Right renal pelvis (tissue), 4 donors: ENCODE results near the gene MN1. TPM values are rescaled to one million over a fixed set of nuclear protein-coding genes. Genes with fewer than 3 reads are reported as not detected.

Experiments used
- DNase-seq, 4 donors: peaks; one replicate each; pipeline ENCODE4 v3.0.0-alpha.2; 2013; ENCODE audit warnings: low read depth in 4 of 4, low spot score in 3 of 4, missing footprints in 1 of 4
- polyA plus RNA-seq, 4 donors: library from polyadenylated mRNA; unstranded; fragments of 120-200 nt; gene quantifications; one replicate each; pipeline ENCODE4 v1.2.1, GENCODE V29; 2013; ENCODE audit not compliant: insufficient read length in 4 of 4

Gene MN1
- polyA plus RNA-seq, 4 donors, result 6.7 to 10.2 (median 8.3) TPM

DNA sequence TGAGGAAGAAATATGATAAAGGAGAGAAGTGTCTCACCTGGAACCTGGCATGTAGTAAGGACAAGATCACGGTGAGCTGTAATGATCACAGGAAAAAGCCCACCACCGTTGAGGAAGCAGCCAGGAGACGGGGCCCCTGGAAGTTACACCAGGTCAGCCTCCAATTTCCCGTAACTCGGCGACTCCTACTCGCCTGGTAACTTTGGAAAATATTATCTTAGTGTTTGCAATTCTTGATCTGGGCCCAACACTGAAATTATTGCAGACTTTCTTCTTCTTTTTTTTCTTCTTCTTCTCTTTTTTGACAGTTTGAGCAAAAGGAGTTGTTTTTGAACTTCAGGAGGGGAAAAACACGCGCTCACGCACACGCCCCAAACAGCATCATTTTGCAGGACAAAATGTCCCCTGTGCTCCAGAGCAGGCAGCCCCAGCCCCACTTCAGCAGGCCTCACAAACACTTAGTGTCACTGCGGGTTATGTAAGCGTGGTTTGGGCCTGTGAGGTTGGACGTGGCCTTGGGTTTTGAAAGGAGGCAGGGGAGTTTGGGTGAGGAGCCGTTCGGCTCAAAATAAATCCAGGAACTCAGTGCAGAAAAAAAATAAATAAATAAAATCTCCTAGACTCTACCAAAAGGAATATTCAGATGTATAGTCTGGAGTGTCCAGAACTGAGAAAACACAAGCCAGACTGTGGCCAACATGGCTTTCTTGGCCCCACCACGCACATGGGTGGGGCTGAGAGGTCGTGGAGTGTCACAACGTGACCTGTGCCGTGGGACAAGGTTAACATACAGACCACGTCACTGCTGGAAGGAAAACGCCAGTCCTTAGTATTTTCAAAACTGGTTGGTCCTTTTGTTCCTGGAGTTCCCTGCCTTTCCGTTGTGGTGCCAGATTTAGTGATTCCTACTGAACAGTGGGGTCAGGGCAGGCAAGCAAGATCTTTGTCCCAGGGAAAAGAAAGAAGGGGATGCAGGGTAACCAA, 26.3 kb upstream of the MN1 start:
- no peak for DNase-seq

DNA sequence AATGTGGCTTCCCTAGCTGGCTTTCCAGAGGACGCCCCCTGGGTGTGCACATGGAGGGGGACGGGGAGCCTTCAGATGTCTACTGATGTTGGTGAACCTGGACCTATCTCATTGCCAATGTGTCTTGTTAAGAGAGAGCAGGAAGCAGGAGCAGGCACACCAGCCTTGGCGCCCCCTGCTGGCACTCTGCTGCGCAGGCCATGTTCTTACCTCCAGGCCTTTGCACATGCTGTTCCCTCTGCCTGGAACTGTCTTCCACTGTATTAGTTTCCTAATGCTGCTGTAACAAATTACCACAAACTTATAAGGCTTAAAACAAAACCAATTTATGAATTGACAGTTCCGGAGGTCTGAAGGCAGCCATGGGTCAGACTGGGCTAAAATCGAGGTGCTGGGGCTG, 23.6 kb upstream of the MN1 start:
- no peak for DNase-seq

DNA sequence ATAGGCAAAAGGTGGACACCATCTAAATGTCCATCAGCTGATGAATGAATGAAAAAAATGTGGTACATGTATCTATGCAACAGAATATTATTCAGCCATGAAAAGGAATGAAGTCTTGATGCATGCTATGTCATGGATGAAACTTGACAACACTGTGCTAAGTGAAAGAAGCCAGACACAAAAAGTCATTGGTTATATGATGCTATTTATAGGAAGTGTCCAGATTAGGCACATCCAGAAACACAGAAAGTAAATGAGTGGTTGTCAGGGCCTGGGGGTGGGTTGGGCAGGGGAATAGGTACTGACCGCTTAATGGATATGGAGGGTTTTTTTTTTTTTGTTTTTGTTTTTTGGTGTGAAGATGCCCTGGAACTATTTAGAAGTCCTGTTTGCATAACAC, 21.7 kb upstream of the MN1 start:
- no peak for DNase-seq

DNA sequence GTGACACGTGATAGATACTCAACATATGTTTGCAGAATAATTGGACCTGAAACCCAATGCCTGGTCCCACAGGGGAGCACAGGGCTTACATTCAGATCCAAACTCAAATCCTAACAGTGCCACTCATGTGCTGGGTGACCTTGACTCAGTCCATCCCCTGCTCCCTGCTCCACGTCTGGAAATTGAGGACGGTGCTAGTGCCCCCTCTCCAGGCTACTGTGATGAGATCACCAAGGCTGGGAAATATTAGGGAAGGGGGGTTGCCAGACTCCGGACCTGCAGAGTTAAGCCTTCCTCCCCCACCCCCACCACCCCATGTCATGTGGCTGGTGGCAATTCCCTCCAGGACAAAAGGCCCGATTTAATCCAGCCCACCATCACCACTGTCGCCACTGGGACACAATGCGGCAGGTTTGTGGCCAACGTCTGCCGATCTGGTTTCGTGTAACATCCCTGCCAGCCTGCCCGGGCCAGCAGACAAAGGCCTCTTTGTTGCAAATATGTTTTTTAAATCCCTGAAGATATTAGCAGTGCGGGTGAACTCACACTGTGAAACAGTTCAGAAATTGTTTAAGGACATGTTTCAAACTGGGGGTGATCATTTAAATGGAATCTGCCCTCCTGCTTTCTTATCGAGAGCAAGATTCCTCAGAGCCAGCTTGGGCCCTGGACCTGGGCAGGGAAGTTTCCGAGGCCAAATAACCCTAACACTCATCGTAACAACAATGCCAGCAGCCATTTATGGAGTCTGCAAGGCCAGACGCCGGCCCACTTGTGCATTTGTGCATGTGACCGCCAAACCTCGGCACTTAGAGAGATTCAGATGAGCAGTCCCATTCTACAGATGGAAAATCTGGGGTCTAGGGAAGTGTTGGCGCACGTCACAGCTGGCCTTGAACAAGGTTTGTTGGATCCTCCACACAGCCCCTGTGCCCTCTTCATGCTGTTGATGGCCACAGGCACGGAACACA, 19.6 kb upstream of the MN1 start:
- no peak for DNase-seq

DNA sequence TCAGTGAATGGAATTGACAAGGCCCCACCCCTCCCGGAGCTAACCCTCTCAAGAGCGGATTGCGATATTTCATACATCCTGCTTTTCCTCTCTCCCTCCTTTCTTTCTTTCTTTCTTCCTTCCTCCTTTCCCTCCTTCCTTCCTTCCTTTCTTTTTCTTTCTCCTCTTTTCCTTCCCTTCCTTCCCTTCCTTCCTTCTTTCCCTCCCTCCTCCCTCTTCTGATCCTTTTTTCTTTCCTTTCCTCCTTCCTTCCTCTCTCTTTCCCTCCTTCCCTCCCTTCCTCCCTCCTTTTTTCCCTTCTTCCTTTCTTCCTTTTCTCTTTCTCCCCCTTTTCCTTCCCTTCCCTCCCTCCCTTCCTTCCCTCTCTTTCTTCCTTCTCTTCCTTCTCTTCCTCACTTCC, 15.0 kb upstream of the MN1 start:
- DNase-seq, result no peak

DNA sequence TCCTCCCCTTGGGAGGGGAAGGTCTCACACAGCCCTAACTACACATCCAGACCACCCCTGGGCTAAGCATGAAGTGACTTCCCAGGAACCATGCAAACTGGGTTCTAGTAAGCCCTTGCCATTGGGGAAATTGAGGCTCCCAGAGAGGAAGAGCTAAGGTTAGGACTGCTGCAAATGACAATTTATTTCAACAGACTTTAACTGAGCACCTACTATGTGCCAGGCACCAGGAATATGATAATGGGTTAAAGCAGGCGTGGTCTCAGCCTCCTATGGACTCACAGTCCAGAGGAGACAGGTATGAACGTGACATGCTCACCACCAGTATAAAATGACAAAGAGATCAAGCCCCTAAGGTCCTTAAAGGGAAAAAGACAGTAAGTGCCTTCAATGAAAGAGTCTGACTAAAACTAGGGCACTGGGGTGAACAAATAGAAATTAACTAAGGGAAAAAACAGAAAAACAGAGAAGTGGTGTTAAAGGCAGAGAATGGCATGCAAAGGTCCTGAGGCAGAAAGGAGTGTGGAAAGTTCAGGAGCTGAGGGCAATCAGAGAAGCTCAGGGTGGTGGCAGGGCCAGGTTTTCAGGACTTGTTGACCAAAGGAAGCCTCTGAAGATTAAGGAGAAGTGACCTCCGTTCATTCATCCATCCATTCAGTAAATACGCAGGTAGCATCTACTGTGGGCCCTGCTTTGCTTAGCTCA, 14.4 kb upstream of the MN1 start:
- DNase-seq, result no peak

DNA sequence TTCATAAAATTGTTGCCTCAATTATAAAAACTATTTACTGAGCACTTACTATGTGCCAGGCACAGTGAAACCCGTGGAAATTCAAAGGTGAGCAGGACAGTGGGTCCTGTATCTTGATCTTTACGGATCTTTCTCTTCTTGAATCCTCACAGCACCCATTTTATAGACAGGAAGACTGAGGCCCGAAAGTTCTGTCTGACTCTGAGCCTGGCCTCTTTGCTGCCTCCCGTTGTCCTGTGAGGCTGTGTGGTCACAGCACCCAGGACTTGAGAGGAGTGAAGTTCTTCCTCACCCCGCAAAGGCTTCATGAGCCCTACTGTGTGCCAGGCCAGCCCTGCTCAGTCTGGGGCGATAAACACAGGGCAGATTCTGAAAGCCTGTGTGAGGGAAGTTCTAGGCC, 13.4 kb upstream of the MN1 start:
- no peak for DNase-seq

DNA sequence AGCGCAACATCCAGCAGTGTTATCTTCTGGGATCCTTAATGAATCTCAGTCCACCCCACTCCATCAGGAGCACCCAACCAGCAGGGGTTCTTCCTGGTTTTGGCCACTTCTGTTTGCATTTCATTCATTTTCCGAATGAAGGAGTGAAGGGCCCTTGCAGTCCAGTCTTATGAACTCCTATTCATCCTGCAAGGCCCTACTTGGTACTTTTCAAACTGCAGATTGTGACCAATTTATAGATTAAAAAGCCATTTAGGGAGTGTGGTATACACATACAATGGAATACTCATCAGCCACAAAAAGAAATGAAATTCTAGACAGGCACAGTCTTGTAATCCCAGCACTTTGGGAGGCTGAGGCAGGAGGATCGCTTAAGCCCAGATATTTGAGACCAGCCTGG, 10.2 kb upstream of the MN1 start:
- no peak for DNase-seq

DNA sequence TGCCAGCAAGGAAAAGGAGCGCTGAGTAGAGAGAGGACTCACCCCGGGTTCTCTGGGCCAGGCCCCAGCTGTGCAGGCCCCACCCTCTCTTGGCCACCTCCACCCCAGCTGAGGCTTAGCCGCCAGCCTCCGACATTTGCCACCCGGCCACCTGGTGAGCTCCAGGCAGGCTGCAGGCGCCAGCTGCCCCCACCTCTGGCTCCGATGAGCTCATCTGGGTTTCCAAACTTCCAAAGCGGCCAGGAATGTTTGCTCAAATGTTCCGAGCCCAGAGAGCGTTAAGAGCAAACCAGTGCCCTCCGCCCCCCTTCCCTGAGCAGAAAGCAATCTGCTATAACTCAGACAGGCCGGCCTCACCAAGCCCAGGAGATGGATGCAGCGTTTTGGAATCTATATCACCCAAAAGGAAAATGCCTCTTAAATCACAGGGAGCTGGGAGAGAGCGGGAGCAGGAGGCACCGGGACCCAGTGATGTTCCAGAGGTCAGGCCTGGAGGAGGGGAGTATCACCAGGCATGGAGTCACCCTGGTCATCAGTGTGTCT, 9.1 kb upstream of the MN1 start:
- no peak for DNase-seq

DNA sequence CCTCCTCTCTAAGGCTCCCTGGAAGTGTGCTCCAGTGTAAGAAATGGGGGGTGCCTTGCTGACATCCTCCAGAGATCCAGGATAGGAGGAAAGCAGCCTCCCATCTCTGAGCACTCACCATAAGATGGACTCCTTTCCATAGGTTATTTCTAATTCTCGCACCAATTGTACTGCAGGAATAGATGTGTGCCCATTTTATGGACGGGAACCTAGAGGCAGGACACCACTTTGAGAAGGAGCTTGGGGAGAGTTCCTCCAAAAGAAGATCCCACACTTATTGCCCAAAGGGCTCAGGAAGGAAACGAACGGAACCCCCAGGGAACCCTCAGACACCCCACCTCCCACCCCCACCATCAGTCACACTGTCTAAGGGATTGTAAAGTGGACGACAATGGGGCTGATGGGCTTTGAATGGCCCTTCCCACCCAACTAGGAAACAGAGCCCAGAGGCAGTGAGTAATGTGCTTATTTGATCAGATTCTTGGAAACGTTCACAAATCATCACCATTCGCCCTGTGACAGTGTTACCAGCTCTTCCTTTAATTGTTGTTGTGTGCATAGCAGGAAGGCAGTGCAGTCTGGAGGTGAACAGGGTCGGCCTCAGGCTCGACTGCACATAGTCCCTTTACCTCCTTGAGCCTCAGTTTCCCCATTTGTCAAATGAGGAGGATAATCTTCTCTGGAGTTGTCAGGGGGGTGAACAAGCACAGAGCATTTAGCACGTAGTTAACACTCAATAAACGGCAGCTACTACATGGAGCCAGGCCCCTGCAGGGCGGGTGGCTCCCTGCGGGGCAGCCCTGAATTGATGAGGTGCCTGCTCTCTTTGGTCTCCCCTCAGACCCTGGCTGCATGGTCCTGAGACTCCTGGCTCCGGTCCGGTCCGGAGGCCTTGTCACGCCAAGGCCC, 8.4 kb upstream of the MN1 start:
- no peak for DNase-seq

DNA sequence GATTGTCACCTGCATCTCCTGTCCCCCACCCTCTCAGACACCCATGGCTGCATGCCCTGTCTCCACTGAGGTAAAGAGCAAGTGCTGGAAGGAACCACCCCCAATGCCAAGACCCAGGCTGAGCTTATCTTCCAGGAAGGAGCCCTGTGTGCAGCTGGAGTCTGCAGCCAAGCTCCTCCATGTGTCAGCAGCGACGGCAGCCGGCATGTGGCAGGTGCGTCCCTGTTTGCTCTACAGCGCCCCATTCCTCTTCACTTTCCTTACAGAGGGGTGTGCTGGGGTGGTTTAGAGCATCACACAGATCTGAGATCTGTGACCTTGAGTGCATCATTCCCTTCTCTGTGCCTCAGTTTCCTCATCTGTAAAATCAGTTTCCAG, 7.7 kb upstream of the MN1 start:
- no peak for DNase-seq

DNA sequence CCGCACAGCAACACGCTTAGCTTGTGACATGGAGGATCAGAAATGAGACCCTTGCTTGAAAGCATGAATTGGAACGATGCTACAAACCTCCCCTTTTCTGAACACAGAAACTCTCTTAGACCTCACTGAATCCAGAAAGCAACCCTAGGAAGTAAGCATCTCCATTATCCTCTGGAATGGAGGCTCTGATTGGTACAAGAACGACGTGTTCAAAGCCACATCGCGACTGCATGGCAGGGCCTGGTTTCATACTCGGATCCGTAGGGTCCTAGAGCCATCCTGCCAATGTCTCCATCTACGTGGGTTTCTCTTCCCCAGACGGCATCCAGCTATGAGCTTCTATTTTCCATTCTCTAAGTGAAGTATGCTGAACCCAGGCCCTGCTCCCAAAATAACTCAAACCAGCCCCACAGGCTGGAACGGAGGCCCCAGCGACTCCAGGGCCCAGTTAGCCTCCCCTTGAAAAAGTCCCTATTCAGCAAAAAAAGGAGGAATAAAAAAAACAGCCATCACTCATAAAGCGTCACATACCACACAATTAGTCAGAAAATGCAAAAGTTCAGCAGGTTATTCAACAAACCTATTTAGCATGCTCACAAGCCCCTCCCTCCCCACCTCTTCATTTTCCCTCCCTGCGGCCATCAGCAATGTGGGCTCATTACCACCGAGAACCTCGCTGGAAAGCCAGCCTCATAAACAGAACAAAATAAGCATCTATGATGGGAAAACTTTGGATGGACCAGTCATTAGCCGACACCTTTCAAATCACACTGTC, 7.1 kb upstream of the MN1 start:
- DNase-seq, result no peak

DNA sequence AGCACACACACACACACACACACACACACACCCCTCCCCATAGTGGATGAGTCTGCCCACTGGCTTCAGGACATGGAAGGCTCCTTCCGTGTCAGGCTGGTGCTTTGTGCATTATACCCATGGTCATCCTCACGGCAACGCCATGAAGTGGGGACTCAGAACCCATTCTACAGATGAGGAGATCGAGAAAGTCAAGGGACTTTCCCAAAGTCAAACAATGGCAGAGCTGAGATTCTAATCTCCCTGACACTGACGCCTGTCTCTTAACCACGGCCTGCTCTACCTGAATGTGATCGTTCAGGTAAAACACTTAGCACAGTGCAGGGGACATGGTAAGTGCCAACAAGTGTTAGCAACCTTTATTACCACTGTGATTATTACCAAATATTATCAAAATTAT, 4.3 kb upstream of the MN1 start:
- DNase-seq, result no peak

DNA sequence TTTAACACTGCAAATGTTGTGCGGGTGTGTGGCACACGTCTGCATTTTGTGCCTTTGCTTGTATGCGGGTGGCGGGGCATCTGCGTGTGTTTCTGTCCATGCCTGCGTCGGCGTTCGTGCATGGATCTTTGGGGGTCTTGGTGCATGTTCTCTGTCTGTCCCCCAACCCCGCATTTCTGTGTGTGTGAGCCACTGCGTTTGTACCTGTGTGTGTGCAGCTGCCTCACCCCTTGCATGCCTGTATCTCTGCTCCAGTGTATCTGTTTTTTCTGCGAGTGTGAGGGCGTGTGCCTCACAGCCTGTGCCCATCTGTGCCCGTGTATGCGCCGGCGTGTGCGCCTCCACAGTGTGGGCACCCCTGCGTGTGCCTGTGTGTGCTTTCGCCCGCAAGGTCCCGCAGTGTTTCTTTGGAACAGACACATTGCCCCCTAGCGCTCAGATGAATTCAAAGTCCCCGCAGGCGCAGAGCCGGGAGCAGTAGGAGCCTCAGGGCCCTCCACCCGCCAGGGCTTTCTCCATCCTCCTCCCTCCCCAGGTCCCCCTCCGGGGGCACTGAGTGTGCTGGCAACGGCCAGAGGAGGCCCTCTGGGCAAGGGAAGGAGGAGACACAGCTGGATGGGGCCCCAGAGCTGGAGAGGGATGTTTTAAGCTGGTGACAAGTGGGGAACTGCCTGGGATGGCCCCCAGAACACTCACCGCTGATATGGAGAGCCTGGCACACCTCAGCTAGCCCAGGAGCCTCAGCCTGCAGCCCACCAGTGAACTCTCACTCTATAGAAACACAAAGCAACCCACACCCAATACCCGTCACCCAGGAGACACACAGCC, 3.1 kb upstream of the MN1 start:
- no peak for DNase-seq

DNA sequence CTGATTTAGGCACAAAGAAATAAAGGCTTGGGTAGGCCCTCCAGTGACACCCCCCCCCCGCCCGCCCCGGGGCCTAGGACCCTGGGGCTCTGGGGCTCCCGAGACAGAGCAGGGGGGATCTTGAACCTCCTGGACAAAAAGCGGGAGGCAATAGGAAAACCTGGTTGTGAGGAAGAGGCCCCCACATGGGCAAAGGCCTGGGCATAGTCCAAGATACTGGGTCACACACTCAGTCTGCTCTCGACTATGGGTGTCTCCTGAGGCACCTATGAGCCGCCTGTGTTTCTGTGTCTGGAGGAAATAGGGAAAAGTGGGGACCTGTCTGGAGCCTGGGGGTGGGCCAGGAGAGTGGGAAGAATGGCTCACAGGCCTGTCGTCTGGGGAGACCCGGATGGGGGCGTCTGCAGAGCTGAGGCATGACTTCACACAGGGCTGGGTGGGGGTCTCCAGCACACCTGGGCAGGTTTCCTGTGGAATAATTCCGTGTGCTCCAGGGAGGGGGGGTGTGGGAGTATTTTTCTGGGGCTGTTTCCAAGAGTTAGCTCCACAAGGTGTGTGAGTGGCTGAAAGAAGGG, 2.4 kb upstream of the MN1 start:
- DNase-seq, result no peak

DNA sequence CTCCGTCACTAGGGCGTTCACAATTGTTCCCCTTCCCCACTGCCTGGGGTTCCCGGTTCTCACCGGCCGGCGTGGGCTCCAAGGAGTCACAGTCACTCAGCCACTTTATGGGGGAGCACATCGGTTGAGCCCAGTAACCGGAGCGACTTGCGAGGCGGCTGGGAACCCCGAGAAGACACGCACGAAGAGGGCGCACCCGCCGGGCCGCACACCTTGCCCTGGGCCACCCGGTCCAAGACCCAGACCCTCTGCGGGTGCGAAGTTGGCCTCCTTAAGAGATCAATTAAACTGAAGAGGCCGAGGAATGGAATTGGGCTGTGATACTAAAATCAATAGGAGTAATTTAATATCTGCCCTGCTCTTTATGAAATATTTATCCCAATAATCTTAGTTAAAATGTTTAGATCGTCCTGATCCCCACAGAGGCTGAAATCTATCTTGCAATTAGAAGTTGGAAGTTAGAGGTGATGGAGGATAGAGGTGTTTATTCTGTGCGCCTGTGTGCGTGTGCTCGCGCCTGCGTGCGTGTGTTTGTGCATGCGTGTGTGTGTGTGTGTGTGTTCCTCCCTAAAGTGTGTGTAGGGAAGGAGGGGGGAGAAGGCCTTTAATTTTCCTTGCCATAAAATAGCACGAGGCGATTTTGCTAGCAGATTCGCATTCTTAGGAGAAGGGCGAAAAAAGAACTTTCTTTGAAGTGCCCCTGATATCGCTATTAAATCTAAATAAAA, 954 bp upstream of the MN1 start:
- DNase-seq, result no peak

DNA sequence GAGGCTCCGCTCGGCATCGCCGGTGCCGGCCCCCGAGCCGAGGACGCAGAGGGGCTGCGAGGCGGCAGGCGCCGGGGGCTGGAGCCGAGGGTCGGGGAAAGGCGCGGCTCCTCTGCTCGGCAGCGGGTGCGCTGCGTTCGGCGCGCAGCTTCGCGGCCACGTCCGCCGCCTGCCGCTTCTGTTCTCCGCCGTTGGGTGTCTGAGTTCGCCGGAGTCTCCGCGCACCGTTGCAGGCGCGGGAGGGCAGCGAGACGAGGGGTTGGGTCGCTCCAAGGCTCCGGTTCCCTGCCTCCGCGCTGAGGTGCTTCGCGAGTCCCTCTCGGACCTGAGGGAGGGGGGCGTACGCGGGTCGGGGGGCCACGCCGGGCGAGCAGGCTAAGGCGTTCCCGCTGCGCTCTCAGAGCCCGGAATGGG, 347 bp downstream of the MN1 start:
- no peak for DNase-seq
